Heart right ventricle (tissue), 16 donors: ENCODE results near the gene HPCAL1. TPM values are rescaled to one million over a fixed set of nuclear protein-coding genes. Genes with fewer than 3 reads are reported as not detected.

Experiments
- ATAC-seq, 8 donors: fragments of 200-7000 bp; cut with Tn5 transposase; one replicate each; pipeline ENCODE4 v1.9.1; 2020; ENCODE audit warnings: mild to moderate bottlenecking in 8 of 8, moderate library complexity in 8 of 8, moderate number of reproducible peaks in 1 of 8
- DNase-seq, 2 donors: peaks; one replicate each; pipeline ENCODE4 v3.0.0-alpha.2; 2020
- H3K27ac ChIP-seq, 10 donors: fragments of 200-600 bp; sonication (generic) in 2 of 10; one replicate each; pipeline versions ENCODE4 v1.5.0 to v1.8.0; 2020 to 2022; ENCODE audit warnings: mild to moderate bottlenecking in 3 of 10
- H3K27me3 ChIP-seq, 7 donors: fragments of 200-600 bp; one replicate each; pipeline ENCODE4 v1.8.0; 2021 to 2022; ENCODE audit warnings: mild to moderate bottlenecking in 2 of 7
- H3K36me3 ChIP-seq, 9 donors: fragments of 200-600 bp; sonication (generic) in 1 of 9; one replicate each; pipeline versions ENCODE4 v1.5.0 to v1.8.0; 2020 to 2022; ENCODE audit warnings: mild to moderate bottlenecking in 2 of 9
- H3K4me1 ChIP-seq, 9 donors: fragments of 200-600 bp; sonication (generic) in 1 of 9; one replicate each; pipeline versions ENCODE4 v1.5.0 to v1.8.0; 2020 to 2022; ENCODE audit warnings: mild to moderate bottlenecking in 4 of 9
- H3K4me3 ChIP-seq, 10 donors: fragments of 200-600 bp; sonication (generic) in 2 of 10; one replicate each; pipeline versions ENCODE4 v1.5.0 to v1.8.0; 2020 to 2022; ENCODE audit warnings: mild to moderate bottlenecking in 7 of 10, moderate library complexity in 2 of 10
- H3K9me3 ChIP-seq, 11 donors: fragments of 200-600 bp in 10 of 11; sonication (generic) in 2 of 11; one replicate each; pipeline versions ENCODE4 v1.5.0 to v1.8.0; 2013 to 2022; ENCODE audit warnings: mild to moderate bottlenecking in 2 of 11, control low read depth in 1 of 11, moderate library complexity in 1 of 11
- WGBS, 2 donors: extraction: QIAGEN DNeasy Blood & Tissue Kit; methylation state at CpG; one replicate each; pipeline ENCODE4 v1.1.7; 2013; ENCODE audit warnings: inconsistent platforms in 1 of 2; 5-methylcytosine and 5-hydroxymethylcytosine counted together
- intact Hi-C, 10 donors: fragments of 100-400 bp; cut with DNase I; formaldehyde crosslinking; loops; one replicate each; pipeline versions ENCODE4 v1.11.1 to v1.14.2; 2022
- polyA plus RNA-seq, 2 donors: library from polyadenylated mRNA; stranded (reverse); fragments of 200-250 nt; gene quantifications; one replicate each; pipeline ENCODE4 v1.2.3, GENCODE V29; 2013
- total RNA-seq, 10 donors: library from RNA; stranded (reverse); fragmentation: NEBNext Ultra II Directional in 3 of 10; extraction: Animal tissue kit (Norgen Biotek cat#: 25700) in 3 of 10; gene quantifications; one replicate each; pipeline versions ENCODE4 v1.2.1 to v1.2.4, GENCODE V29; 2021 to 2023
- TF ChIP-seq, protein P1 (sequence below), 9 donors: fragments of 200-600 bp; sonication (generic) in 2 of 9; IDR thresholded peaks; one replicate each; pipeline versions ENCODE4 v1.5.0 to v1.8.0; 2021 to 2022; ENCODE audit warnings: antibody characterized with exemption in 9 of 9, mild to moderate bottlenecking in 5 of 9, moderate library complexity in 1 of 9
- donor health status: Arrhythmogenic right ventricular cardiomyopathy.
- donor health status: ischemic (EF 13 %, LVEDD 7.1; RV severe dilation, severe dysfunction).
- donor health status: healthy with polysubstance abuse.
- donor health status: DM: no; HTN: yes; CAD: no.
- donor health status: DM: no; HTN: no; CAD: no.
- donor health status: ischemic (EF 25% LVEDD 6.9; RV normal size, moderate dysfunction).
- donor health status: ischemic (EF 25% LVEDD 5.7; RV mildly dilated, moderate dysfunction).
- donor health status: healthy.
- donor health status: DM: yes; HTN: yes; CAD: no.
- donor health status: Ischemic cardiomyopathy.
- donor health status: ischemic (EF 35%, LVEDD 5.7; RV mildly dilated, moderate dysfunction).
- donor health status: nonischemic (EF 11% LVEDD 7.7; RV severe dilation, severe dysfunction).
- donor health status: DM: yes; HTN: yes; CAD: no.
- donor health status: PGD.
- donor health status: ischemic (EF 29% LVEDD 5.4; RV normal size, mild dysfunction).
- donor health status: nonischemic (EF 23%, LVEDD 6.1; RV moderate dilation, normal function).

HPCAL1 gene
- total and polyA plus RNA-seq, 12 donors, result 15.8 to 49.2 (median 27.5) TPM

DNA sequence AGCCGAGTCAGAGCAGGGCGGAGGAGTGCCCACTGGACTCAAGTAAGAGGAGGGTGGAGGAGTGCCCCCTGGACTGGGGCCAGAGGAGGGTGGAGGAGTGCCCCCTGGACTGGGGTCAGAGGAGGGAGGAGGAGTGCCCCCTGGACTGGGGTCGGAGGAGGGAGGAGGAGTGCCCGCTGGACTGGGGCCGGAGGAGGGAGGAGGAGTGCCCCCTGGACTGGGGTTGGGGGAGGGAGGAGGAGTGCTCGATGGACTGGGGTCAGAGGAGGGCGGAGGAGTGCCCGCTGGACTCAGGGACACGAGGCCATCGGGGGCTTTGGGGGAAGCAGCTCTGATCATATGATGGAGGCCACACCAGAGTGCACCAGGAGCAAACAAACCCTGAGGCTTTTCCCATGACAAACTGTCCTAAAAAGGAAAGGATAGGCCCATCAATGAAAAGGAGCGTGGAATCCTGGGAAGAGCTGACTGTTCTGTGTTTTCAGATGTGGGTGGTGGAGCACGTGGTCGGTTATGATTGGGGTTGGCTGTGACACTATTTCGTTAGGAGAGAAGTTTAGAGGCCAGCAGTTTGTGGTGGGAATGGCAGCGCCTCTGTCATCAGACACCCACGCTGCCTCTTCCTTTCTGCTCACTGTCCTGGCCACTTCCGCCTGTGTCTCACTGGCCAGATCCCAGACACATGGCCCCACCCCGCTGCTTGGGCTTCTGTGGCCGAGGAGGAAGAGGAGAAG, 24.5 kb upstream of the HPCAL1 start:
- no peak overlapping the region for H3K4me3 ChIP-seq
- peak in 7 of 8 donors; percentile 78 to 90 (median 87) for ATAC-seq
- intact Hi-C loops, result no loop called here
- no peaks in the 10 kb centered on the region for H3K9me3 ChIP-seq
- peak overlapping the region in 4 of 10 donors; percentile 19 to 87 (median 40) for H3K27ac ChIP-seq
- no peaks in the 10 kb centered on the region for H3K27me3 ChIP-seq
- peaks cover 0 to 24% (median 0%) of the 10 kb centered on the region in 9 donors for H3K4me1 ChIP-seq
- WGBS, 2 donors, result 51 to 70% methylated on average over 19 of the region's 19 CpGs
- DNase-seq, result peak; percentile 60 to 72
- TF ChIP-seq, protein P1, sequence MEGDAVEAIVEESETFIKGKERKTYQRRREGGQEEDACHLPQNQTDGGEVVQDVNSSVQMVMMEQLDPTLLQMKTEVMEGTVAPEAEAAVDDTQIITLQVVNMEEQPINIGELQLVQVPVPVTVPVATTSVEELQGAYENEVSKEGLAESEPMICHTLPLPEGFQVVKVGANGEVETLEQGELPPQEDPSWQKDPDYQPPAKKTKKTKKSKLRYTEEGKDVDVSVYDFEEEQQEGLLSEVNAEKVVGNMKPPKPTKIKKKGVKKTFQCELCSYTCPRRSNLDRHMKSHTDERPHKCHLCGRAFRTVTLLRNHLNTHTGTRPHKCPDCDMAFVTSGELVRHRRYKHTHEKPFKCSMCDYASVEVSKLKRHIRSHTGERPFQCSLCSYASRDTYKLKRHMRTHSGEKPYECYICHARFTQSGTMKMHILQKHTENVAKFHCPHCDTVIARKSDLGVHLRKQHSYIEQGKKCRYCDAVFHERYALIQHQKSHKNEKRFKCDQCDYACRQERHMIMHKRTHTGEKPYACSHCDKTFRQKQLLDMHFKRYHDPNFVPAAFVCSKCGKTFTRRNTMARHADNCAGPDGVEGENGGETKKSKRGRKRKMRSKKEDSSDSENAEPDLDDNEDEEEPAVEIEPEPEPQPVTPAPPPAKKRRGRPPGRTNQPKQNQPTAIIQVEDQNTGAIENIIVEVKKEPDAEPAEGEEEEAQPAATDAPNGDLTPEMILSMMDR (IDR thresholded peaks at IDR 0.05), result no peak
- no peaks in the 10 kb centered on the region for H3K36me3 ChIP-seq

DNA sequence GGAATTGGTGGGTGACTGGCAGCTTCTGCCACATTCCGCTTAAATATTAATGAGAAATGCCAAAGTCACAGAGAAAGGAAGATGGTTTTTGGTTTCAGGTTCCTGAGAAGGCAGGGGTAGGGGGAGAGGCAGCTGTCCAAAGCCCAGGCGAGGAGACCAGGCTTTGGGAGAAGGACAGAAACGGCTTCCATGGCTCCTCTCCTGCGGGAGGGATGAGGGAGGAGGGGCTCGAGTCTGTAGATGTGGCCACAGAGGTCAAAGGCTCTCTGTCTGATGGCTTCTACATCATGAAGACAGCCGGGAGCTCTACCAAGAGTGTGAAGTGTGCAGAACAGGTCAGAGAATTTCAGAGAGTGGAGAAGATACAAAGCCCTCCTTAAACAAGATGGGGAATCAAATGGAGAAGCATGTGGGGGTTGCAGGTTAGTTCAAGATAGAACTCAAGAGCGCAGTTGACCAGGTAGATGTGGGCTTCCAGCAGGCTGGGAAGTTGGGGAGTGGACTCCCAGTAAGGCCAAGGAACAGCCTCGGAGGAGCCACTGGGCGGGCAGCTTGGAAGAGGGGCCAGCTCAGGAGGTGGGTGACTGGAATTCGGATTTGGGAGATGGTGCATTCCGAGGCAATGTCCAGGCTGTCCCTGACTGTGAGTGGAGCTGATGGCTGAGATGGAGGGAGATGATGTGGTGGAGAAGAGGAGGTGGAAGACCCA, 23.8 kb upstream of the HPCAL1 start:
- peak overlapping the region in 5 of 10 donors; percentile 12 to 87 (median 23) for H3K27ac ChIP-seq
- H3K36me3 ChIP-seq, result no peaks in the 10 kb centered on the region
- peaks cover 0 to 31% (median 0%) of the 10 kb centered on the region in 9 donors for H3K4me1 ChIP-seq
- TF ChIP-seq, protein P1 (IDR thresholded peaks at IDR 0.05), result no peak
- 79 to 85% methylated on average over 11 of the region's 11 CpGs for WGBS, 2 donors
- no peak for DNase-seq
- intact Hi-C loops, result no loop called here
- peak in 2 of 8 donors; percentile 4 to 11 for ATAC-seq
- no peak overlapping the region for H3K4me3 ChIP-seq
- H3K27me3 ChIP-seq, result no peaks in the 10 kb centered on the region
- no peaks in the 10 kb centered on the region for H3K9me3 ChIP-seq

DNA sequence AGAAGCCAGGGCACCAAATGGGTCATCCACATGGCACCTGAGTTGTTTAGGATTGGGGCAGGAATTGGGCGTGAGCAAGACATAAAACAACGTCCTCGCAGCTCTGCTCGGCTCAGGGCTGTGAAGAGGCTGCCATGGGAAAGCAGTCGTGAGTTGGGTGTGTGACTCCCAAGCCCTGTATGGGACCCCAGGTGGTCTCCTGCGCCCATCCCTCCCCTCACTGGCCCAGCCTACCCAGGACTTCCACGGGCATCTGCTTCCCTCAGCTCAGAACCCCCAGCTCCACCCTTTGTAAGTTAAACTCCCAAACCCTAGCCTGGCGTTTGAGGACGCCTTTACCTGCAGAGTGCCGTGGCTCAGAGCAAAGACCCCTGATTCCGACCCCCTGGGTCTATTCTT, 23.2 kb upstream of the HPCAL1 start:
- Histone ChIP-seq H3K9me3 (no peaks in the 10 kb centered on the region), H3K4me1 (peaks cover 0 to 37% (median 0%) of the 10 kb centered on the region in 9 donors), H3K27me3 (no peaks in the 10 kb centered on the region), H3K27ac (no peak overlapping the region), H3K4me3 (no peak overlapping the region), H3K36me3 (no peaks in the 10 kb centered on the region)
- no peak for ATAC-seq
- intact Hi-C loops, result no loop called here
- 81 to 84% methylated on average over 7 to 11 of the region's 11 CpGs for WGBS, 2 donors
- TF ChIP-seq, protein P1 (IDR thresholded peaks at IDR 0.05), result no peak
- no peak for DNase-seq

- no peak for DNase-seq
- TF ChIP-seq, protein P1 (IDR thresholded peaks at IDR 0.05), result no peak
- no peaks in the 10 kb centered on the region for H3K9me3 ChIP-seq
- intact Hi-C loops, result no loop called here
- H3K36me3 ChIP-seq, result no peaks in the 10 kb centered on the region
- H3K4me3 ChIP-seq, result no peak overlapping the region
- no peak overlapping the region for H3K27ac ChIP-seq
- H3K4me1 ChIP-seq, result peaks cover 0 to 42% (median under 1%) of the 10 kb centered on the region in 9 donors
- ATAC-seq, result no peak
- H3K27me3 ChIP-seq, result no peaks in the 10 kb centered on the region
- WGBS, 2 donors, result 83 to 87% methylated on average over 12 of the region's 12 CpGs
Measured at GRCh38 chr2:10279946-10280463, 22.7 kb upstream of the HPCAL1 start.
